CD4-positive, alpha-beta memory T cell (primary cell): ENCODE measurements around the gene USP54. TPM values are rescaled to one million over a fixed set of nuclear protein-coding genes. Genes with fewer than 3 reads are reported as not detected.
"Not testable (repeated sequence)": the region's sequence is repeated elsewhere in the genome, so short reads cannot be mapped to it uniquely, and the experiment has no call there.

Experiments
- CTCF ChIA-PET: fragments of 350-600 bp; sonication (Branson Sonifier 250); formaldehyde crosslinking; loops from one replicate; lab custom pipeline; 2021; ENCODE audit warnings: inconsistent platforms; ENCODE audit not compliant: partially characterized antibody; lab: Charles Lee
- POLR2A ChIA-PET: fragments of 350-600 bp; sonication (Branson Sonifier 250); formaldehyde crosslinking; loops from one replicate; lab custom pipeline; 2021; ENCODE audit not compliant: partially characterized antibody; lab: Charles Lee
- DNase-seq, 5 donors: peaks; one replicate each; pipeline versions ENCODE4 v3.0.0 to v3.0.0-alpha.2; 2020 to 2022; ENCODE audit warnings: mixed read lengths in 1 of 5
- H3K27ac ChIP-seq: one replicate; pipeline ENCODE4 v1.7.0; 2013; ENCODE audit warnings: low read depth, low read length
- H3K27me3 ChIP-seq: 2 replicates; pipeline ENCODE4 v1.7.0; 2013; ENCODE audit warnings: mild to moderate bottlenecking, low read length, moderate library complexity; ENCODE audit not compliant: insufficient read depth
- H3K36me3 ChIP-seq: 2 replicates; pipeline ENCODE4 v1.7.0; 2013; ENCODE audit warnings: mild to moderate bottlenecking, low read length, moderate library complexity; ENCODE audit not compliant: insufficient read depth
- H3K4me1 ChIP-seq: 2 replicates; pipeline ENCODE4 v1.7.0; 2013; ENCODE audit warnings: mild to moderate bottlenecking, low read length, moderate library complexity; ENCODE audit not compliant: insufficient read depth
- H3K4me3 ChIP-seq, 2 donors: one replicate each; pipeline ENCODE4 v1.7.0; 2013; ENCODE audit warnings: low read length in 2 of 2, mild to moderate bottlenecking in 1 of 2
- H3K9me3 ChIP-seq, 2 donors: one replicate each; pipeline ENCODE4 v1.7.0; 2013; ENCODE audit warnings: low read length in 2 of 2, control low read depth in 1 of 2; ENCODE audit not compliant: control insufficient read depth in 1 of 2
- H3K27ac Mint-ChIP-seq, 7 donors: one replicate each; pipeline ENCODE4 v1.8.0; 2020 to 2021; ENCODE audit warnings: mixed read lengths in 7 of 7, mild to moderate bottlenecking in 6 of 7, inconsistent platforms in 3 of 7, moderate library complexity in 3 of 7
- H3K27me3 Mint-ChIP-seq, 2 donors: one replicate each; pipeline ENCODE4 v1.8.0; 2020 to 2021; ENCODE audit warnings: mixed read lengths in 2 of 2
- H3K36me3 Mint-ChIP-seq, 2 donors: one replicate each; pipeline ENCODE4 v1.8.0; 2020 to 2021; ENCODE audit warnings: mixed read lengths in 2 of 2, inconsistent platforms in 1 of 2, mild to moderate bottlenecking in 1 of 2
- H3K4me1 Mint-ChIP-seq, 4 donors: one replicate each; pipeline ENCODE4 v1.8.0; 2020 to 2021; ENCODE audit warnings: mixed read lengths in 4 of 4, mild to moderate bottlenecking in 1 of 4
- H3K4me3 Mint-ChIP-seq, 8 donors: one replicate each; pipeline ENCODE4 v1.8.0; 2020 to 2021; ENCODE audit warnings: mixed read lengths in 8 of 8, mild to moderate bottlenecking in 7 of 8, moderate library complexity in 6 of 8, inconsistent platforms in 3 of 8
- H3K9me3 Mint-ChIP-seq, 8 donors: one replicate each; pipeline ENCODE4 v1.8.0; 2020 to 2021; ENCODE audit warnings: mixed read lengths in 8 of 8, mild to moderate bottlenecking in 5 of 8, inconsistent platforms in 3 of 8, moderate library complexity in 1 of 8
- intact Hi-C: fragments of 100-400 bp; cut with micrococcal nuclease; formaldehyde crosslinking; loops from one replicate; pipeline ENCODE4 v1.15.1; 2023
- polyA plus RNA-seq, 2 donors: library from polyadenylated mRNA; unstranded; fragments of 300-500 nt; fragmentation: Illumina TruSeq; gene quantifications; one replicate each; pipeline ENCODE4 v1.2.3, GENCODE V29; 2021
- total RNA-seq, 2 experiments: library from RNA; stranded (reverse); gene quantifications; one replicate each; pipeline ENCODE4 v1.2.3, GENCODE V29; 2021

Gene USP54
- total and polyA plus RNA-seq, 4 experiments from 2014 or later = 0.04 to 7.6 (median 4.4) TPM

DNA sequence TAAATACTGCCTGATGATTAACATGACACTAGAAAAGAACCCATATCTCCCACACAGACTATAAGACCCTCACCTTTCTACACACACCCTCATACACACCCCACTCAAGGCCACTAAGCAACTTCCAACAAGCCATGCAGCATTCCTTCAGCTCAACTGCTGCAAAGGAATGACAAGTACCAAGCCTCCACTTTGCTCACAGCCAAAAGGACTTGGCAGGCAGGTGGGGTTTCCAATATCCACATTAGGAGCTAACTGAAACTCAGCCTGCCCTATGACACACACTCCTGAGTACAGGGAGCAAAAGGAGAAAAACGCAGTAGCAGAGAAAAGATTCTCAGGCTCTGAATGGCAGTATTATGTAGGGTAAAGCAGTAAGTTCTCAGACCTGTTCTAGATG lies 13.4 kb downstream of the USP54 start:
- no peaks in the 10 kb centered on the region for H3K27me3 Mint-ChIP-seq
- no peak overlapping the region for H3K4me3 Mint-ChIP-seq
- peaks cover 0 to 2% (median 0%) of the 10 kb centered on the region in 4 donors for H3K4me1 Mint-ChIP-seq
- no peak overlapping the region for H3K4me3 ChIP-seq
- H3K9me3 Mint-ChIP-seq = no peaks in the 10 kb centered on the region
- no peaks in the 10 kb centered on the region for H3K36me3 ChIP-seq
- no peaks in the 10 kb centered on the region for H3K9me3 ChIP-seq
- no peak overlapping the region for H3K27ac ChIP-seq
- peaks cover 0 to 4% of the 10 kb centered on the region in 2 donors for H3K36me3 Mint-ChIP-seq
- H3K27ac Mint-ChIP-seq = peak overlapping the region in 1 of 7 donors; percentile 5
- POLR2A ChIA-PET = no interaction called here
- no peaks in the 10 kb centered on the region for H3K4me1 ChIP-seq
- CTCF ChIA-PET = no interaction called here
- no peaks in the 10 kb centered on the region for H3K27me3 ChIP-seq
- no peak for DNase-seq
- intact Hi-C loops = no loop called here

DNA sequence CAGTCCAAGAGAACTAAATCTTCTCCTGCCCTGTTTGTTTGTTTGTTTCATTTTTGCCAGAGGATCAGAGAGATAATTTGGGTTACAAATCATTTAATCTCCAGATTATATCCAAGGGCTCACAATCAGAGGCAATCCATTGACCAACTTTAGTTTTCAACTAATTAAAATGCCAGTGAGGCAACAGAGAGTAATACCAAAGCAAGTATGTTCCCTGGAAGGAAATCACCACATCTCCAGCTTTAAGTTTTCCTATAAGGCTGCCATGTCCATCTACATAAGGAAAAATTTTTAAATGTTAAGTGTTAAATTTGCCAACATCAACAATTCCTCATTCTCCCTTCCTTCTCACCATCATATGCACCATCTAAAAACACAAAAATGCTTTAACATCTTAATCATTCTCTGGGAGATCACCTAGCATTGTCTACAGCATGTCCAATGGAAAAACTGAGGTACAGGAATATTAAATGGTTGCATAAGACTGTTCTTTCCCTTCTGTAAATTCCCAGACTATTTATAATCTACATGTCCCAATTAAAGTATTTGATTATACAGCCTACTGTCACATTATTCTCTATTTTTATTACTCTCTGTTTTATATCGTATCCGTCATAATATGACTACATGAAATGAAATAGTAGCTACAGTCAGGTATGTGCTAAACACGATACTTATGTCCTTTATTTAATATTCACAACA lies 14.1 kb downstream of the USP54 start:
- Histone ChIP-seq H3K27ac (no peak overlapping the region), H3K4me3 (no peak overlapping the region), H3K36me3 (no peaks in the 10 kb centered on the region), H3K9me3 (no peaks in the 10 kb centered on the region), H3K27me3 (no peaks in the 10 kb centered on the region), H3K4me1 (no peaks in the 10 kb centered on the region)
- H3K4me3 Mint-ChIP-seq = no peak overlapping the region
- H3K36me3 Mint-ChIP-seq = peaks cover 0 to 4% of the 10 kb centered on the region in 2 donors
- peaks cover 0 to under 1% (median 0%) of the 10 kb centered on the region in 4 donors for H3K4me1 Mint-ChIP-seq
- no peak overlapping the region for H3K27ac Mint-ChIP-seq
- no peaks in the 10 kb centered on the region for H3K27me3 Mint-ChIP-seq
- no peaks in the 10 kb centered on the region for H3K9me3 Mint-ChIP-seq
- intact Hi-C loops = no loop called here
- ChIA-PET CTCF (no interaction called here), POLR2A (no interaction called here)
- DNase-seq = no peak

DNA sequence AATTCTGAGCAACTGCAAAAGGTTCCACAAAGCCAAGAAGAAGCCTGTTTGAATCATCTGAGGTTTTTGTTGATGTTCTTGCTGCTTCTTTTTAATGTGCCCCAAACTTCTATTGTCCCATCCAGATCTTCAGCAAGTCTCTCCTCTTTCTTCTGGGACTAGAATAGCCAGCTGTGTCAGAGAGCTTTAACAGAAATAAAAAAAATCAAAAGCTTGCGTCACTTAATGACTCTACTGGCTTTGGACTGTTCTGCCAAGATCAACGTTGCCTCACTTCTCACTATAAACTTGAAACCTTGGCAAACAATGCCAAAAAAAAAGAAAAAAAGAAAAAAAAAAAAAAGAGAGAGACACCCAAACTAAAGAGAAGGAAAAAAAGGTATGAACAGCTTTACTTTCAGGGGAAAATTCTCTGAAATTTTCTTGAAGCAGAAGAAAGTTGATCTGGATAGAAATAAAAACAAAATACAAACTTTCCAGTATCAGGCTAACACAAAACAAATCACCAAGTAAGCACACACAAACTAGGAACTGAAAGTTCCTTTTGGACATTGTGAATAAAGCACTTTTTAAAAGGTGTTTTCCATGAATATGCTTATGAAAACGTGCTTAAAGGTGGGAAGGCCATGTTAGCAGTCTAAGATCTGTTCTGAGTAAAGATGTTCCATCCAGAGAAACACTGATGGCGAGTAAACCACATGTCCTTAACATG lies 14.8 kb downstream of the USP54 start:
- H3K4me3 ChIP-seq = no peak overlapping the region
- no peaks in the 10 kb centered on the region for H3K27me3 ChIP-seq
- no peaks in the 10 kb centered on the region for H3K9me3 ChIP-seq
- peaks cover 0 to 4% of the 10 kb centered on the region in 2 donors for H3K36me3 Mint-ChIP-seq
- no peak for DNase-seq
- H3K4me1 ChIP-seq = no peaks in the 10 kb centered on the region
- ChIA-PET POLR2A (no interaction called here), CTCF (no interaction called here)
- H3K27ac Mint-ChIP-seq = no peak overlapping the region
- H3K27ac ChIP-seq = no peak overlapping the region
- no peaks in the 10 kb centered on the region for H3K9me3 Mint-ChIP-seq
- no peaks in the 10 kb centered on the region for H3K27me3 Mint-ChIP-seq
- H3K4me1 Mint-ChIP-seq = no peaks in the 10 kb centered on the region
- intact Hi-C loops = no loop called here
- no peaks in the 10 kb centered on the region for H3K36me3 ChIP-seq
- H3K4me3 Mint-ChIP-seq = no peak overlapping the region

GRCh38 chr10:73567025-73567424 lies 24.1 kb downstream of the USP54 start:
- H3K4me3 ChIP-seq, POLR2A ChIA-PET, H3K36me3 ChIP-seq: not testable (repeated sequence)

GRCh38 chr10:73561192-73561591 lies 29.9 kb downstream of the USP54 start:
- H3K27me3 Mint-ChIP-seq = no peaks in the 10 kb centered on the region
- intact Hi-C loops = no loop called here
- Histone ChIP-seq H3K4me3 (no peak overlapping the region), H3K27ac (no peak overlapping the region), H3K36me3 (no peaks in the 10 kb centered on the region), H3K4me1 (no peaks in the 10 kb centered on the region), H3K27me3 (no peaks in the 10 kb centered on the region), H3K9me3 (no peaks in the 10 kb centered on the region)
- H3K27ac Mint-ChIP-seq = no peak overlapping the region
- peaks cover 0 to 2% of the 10 kb centered on the region in 2 donors for H3K36me3 Mint-ChIP-seq
- POLR2A ChIA-PET = no interaction called here
- no peaks in the 10 kb centered on the region for H3K9me3 Mint-ChIP-seq
- CTCF ChIA-PET = no interaction called here
- no peak overlapping the region for H3K4me3 Mint-ChIP-seq
- no peaks in the 10 kb centered on the region for H3K4me1 Mint-ChIP-seq
- DNase-seq = no peak

More at GRCh38 chr10:73567025-73567424, 24.1 kb downstream of the USP54 start:
- intact Hi-C loops, DNase-seq, H3K9me3 Mint-ChIP-seq, H3K4me1 Mint-ChIP-seq, H3K9me3 ChIP-seq, H3K4me1 ChIP-seq, H3K27me3 ChIP-seq, H3K27ac Mint-ChIP-seq, H3K4me3 Mint-ChIP-seq, H3K27me3 Mint-ChIP-seq, H3K27ac ChIP-seq, CTCF ChIA-PET: not testable (repeated sequence)
- peaks cover 0 to 12% of the 10 kb centered on the region in 2 donors for H3K36me3 Mint-ChIP-seq

DNA sequence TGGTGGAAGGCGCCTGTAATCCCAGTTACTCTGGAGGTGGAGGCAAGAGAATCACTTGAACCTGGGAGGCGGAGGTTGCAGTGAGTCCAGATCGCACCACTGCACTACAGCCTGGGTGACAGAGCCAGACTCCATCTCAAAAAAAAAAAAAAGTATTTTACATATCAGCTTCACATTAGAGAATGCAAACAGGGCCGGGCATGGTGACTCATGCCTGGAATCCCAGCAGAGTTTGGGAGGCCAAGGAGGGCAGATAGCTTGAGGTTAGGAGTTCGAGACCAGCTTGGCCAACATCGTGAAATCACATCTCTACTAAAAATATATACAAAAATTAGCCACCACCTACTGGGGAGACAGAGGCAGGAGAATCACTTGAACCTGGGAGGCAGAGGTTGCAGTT lies 31.6 kb downstream of the USP54 start:
- no peaks in the 10 kb centered on the region for H3K4me1 ChIP-seq
- H3K4me3 ChIP-seq = no peak overlapping the region
- POLR2A ChIA-PET = no interaction called here
- H3K9me3 ChIP-seq = no peaks in the 10 kb centered on the region
- no peak overlapping the region for H3K27ac ChIP-seq
- Mint-ChIP-seq H3K4me1 (no peaks in the 10 kb centered on the region), H3K4me3 (no peak overlapping the region), H3K27ac (no peak overlapping the region), H3K36me3 (peaks cover 0 to 2% of the 10 kb centered on the region in 2 donors), H3K9me3 (no peaks in the 10 kb centered on the region), H3K27me3 (no peaks in the 10 kb centered on the region)
- CTCF ChIA-PET = interaction anchor here (0.9 kb wide), 1 partner anchor 30 kb away, joined by 3 read pairs; no protein-coding TSS in a partner anchor
- H3K36me3 ChIP-seq = no peaks in the 10 kb centered on the region
- no peaks in the 10 kb centered on the region for H3K27me3 ChIP-seq
- intact Hi-C loops = no loop called here
- no peak for DNase-seq

GRCh38 chr10:73556855-73557254 lies 34.3 kb downstream of the USP54 start:
- Mint-ChIP-seq H3K4me3 (no peak overlapping the region), H3K36me3 (peaks cover 0 to 2% of the 10 kb centered on the region in 2 donors), H3K27ac (no peak overlapping the region), H3K4me1 (no peaks in the 10 kb centered on the region), H3K27me3 (no peaks in the 10 kb centered on the region), H3K9me3 (no peaks in the 10 kb centered on the region)
- no peaks in the 10 kb centered on the region for H3K36me3 ChIP-seq
- H3K27me3 ChIP-seq = no peaks in the 10 kb centered on the region
- CTCF ChIA-PET = no interaction called here
- POLR2A ChIA-PET = no interaction called here
- H3K27ac ChIP-seq = no peak overlapping the region
- DNase-seq = no peak
- no peak overlapping the region for H3K4me3 ChIP-seq
- H3K4me1 ChIP-seq = no peaks in the 10 kb centered on the region
- H3K9me3 ChIP-seq = no peaks in the 10 kb centered on the region
- intact Hi-C loops = no loop called here
